SW480 (cell line): ENCODE measurements around the gene VGF.

Source experiments
- DNase-seq: peaks from one replicate; pipeline ENCODE4 v3.0.0-alpha.2; 2016; ENCODE audit warnings: low spot score

VGF gene

GRCh38 chr7:101185258-101185839 lies 20.0 kb upstream of the VGF start:
- DNase-seq = peak; percentile 85

- DNase-seq = no peak
Measured at GRCh38 chr7:101180130-101180755, 14.9 kb upstream of the VGF start, which contains the start of gene NAT16. TSS of gene NAT16 (minus strand) at chr7:101180293. CDS start at chr7:101174807, 5,486 bp downstream.

DNA sequence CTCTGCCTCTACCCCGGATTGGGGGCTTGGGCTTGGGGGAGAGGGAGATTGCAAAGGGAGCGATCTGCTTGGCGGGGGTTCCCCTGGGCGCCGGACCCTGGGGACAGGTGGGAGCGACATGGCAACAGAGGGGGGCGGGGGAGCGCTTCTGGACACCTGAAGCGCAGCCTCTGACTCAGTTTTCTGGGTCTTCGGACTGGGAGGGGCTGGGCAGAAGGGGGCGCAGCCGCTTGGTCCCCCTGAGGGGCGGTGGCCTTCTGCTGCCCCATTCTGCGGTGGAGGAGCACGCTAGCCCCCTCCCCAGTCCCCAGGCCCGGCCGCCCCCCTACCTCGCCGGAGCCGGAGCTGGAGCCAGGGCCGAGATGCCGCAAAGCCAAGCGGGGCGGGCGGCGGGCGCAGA lies 14.3 kb upstream of the VGF start:
- no peak for DNase-seq

- DNase-seq = no peak
Measured at GRCh38 chr7:101179117-101179516, 13.7 kb upstream of the VGF start.

GRCh38 chr7:101177644-101178043 lies 12.3 kb upstream of the VGF start:
- DNase-seq = no peak

DNA sequence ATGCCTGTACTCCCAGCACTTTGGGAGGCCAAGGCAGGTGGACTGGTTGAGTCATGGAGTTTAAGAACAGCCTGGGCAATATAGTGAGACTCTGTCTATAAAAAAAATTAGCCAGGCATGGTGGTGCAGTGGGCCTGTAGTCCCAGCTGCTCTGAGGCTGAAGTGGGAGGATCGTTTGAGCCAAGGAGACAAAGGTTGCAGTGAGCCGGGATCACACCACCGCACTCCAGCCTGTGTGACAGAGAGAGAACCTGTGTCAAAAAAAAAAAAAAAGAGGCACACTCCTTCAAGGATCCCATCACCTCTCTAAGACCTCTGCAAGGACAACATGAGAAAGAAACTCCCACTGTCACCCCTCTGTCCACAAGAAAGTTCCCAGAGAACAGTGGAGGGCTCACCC lies 10.3 kb upstream of the VGF start:
- no peak for DNase-seq

DNA sequence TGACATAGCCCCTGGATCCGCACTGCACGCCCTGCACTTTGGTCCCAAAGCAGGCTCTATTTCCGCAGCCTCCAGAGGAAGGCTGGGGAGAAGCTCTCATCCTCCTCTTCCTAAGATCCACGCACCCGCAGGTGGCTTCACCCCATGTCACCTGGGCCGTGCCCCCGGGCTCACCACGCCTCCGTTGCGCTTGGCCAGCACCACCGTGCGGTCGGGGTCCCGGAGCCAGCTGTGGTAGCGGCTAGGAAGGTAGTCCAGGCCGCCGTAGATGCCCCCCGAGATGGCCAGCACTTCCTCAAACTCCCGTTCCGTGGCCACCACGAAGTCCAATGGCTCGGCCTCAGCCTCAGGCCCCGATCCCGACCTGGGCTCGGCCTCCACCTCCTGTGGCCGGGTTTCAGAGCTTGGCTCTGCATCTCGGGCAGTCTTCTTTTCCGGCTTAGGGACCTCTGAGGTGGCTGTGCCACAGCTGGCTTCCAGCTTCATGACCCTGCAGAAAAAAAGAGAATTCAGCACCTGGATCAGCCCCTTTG lies 9.0 kb upstream of the VGF start:
- DNase-seq = no peak

- DNase-seq = peak; percentile 58
Measured at GRCh38 chr7:101173752-101174244, 8.4 kb upstream of the VGF start.

DNA sequence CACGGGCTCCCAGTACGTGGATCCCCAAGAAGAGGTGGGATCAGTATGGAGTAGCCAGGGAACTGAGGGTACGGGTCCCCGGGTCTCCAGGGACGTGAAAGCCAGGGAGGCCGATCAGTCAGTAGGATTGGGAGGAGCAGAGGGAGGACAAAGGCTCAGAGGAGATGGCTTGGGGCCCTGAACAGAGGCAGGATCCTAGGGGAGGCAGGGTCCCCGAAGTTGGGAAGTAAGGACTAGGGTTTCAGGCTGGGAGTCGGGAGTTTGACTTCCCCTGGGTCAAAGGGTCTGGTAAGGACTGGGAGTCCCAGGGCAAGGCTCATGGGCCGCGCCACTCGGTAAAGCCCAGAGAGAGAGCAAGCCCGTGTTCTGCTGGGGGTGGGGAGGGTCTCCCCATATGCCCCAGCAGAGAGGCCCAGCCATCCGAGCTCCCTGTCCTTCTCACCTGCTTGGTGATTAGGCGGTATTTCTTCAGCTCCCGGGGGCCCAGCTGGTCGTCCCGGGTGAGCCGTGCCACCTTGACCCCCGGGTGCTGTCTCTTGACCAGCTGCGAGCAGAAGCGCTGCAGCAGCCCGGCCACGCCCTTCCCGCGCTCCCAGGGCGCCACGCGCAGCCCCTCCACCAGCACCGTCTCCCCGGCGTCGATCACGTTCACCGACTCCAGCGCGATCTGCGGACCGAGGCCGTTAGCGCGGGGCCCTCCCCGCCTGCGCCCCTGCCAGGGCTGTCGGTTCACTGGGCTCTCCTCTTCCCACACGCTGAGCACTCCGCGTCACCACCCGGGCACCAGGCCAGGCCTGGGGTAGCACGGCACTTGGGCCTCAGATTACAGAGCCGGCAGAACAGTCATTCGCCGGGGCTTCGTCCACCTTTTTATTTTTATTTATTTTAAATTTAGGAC lies 7.7 kb upstream of the VGF start:
- DNase-seq = peak; percentile 80

GRCh38 chr7:101172005-101172853 lies 6.9 kb upstream of the VGF start:
- DNase-seq = peak; percentile 67

- no peak for DNase-seq
Measured at GRCh38 chr7:101171442-101171837, 6.1 kb upstream of the VGF start.

DNA sequence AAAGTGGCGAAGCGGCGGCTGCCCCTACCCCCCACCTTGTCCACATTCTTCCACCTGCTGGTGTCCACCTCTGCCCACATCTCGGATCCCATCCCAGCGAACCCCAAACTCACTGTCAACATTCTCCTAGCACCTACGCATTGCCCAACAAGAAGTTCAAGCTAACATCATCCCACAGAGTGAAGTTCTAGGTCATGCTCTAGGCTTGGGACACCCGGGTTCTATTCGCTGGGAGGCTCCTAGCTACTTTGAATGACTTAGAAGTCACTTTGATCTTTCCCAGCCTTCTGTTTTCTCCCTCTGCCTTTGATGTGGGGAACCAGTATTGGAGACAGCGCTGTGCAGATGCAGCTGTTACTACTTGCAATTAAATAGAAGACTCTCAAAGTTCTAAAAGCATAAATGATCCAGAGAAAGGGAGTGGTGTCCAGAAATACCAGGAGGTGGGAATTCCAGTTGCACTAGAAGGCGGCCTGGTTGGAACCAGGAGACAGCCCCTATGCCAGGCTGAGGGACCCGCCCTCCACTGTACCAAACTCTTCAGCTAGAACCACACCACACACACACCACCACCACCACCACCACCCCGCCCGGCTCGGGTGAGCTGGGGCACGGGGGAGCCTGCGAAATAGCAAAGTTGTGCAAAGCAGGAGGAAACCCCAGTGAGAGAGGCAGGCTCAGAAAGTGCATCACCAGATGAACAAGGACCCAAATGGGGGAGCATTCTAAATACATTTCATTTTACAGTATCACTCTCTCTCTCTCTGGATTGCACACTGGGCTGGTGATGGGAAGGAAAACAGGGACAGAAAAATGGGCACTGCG lies 5.5 kb upstream of the VGF start:
- peak; percentile 97 for DNase-seq

DNA sequence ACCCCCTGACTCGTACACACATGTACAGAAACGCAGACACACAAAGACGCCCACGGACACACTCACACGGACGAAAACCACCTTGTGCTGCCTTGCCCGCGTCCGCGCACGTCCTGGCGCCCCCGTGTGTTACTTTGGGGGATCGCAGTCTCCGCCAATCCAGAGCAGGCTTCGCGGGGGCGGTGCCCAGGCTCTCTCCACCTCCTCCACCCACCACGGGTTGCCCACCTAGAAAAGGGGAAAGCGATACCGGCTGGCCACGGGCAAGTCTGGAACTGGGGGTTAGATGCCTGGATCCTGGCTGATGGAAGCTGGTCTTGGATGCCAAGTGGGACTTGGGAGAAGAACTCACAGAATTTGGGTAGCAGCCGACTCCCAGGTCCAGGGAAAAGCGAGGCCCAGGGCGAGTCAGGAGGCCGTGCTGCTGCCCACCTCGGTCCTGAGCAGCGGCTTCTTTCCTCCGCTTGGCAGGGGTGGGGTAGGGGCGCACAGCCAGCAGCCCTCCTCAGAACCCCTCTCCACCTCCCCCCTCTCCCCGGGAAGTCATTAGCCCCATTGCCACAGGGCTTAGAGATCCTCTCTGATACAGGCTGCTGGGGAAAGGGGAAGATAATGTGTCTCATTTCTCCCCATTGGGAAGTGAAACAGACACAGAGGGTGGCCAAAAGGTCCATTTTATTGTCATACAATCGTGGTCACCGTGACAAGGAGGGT lies 4.6 kb upstream of the VGF start:
- DNase-seq = peak; percentile 78

DNA sequence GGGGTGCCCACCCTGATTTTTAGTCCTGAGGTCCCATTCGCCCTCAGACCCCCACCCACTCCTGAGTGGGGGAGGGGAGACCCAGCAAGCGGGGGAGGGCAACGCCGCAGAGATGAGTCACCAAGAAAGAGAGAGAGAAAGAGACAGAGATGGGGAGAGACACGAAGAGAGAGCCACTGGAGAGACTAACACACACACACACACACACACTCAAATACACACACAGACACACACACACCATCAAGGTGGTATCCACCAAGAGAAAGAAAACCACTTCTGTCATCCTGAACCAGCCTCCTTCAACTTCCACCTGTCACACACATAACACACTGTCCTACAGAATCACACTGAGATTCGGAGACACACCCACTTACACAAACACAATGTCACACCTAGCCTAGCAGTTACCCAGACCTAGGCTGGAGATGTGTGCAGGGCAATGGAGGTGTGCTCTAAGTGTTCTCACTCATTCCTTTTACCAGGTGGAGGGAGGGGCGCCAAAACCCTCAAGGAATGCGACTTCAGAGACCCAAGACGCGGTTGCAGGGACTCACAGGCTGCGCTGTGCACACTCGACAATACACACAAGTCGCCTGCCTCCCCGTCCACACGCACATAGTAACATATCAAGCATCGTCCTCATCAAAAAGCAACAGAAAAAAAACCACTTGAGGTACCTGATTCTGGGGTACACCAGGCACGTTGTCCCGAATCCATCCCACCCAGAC lies 3.9 kb upstream of the VGF start:
- DNase-seq = peak; percentile 60

DNA sequence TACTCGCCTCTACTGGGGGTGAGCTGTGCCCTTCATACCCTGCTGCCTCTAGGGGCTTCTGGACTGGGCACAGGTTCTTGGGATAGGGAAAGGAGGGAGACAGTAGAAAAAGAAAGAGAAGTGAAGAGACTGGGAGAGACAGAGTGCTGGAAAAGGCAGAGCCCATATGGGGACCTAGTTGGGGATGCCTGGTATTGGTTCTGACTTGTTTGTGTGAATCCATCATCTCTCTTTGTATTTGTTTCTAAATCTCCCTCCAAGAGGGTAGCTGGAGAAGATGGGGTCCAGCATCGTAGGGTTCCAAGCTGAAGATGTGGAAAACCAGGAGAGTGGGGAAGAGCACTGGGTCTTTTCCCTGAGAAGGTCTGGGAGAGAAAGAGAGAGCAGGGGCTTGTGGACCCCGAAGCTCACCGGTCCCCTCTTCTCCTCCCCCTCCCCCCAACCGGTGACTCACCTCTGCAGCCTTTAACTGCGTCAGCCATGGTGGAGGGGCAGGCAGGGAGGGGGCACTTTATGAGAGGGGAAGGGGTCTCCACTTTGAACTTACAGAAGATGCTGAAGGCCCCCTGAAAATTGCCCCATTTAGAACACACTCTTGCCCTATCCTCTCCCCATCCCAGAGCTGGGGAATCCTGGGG lies 3.2 kb upstream of the VGF start:
- peak; percentile 54 for DNase-seq

DNA sequence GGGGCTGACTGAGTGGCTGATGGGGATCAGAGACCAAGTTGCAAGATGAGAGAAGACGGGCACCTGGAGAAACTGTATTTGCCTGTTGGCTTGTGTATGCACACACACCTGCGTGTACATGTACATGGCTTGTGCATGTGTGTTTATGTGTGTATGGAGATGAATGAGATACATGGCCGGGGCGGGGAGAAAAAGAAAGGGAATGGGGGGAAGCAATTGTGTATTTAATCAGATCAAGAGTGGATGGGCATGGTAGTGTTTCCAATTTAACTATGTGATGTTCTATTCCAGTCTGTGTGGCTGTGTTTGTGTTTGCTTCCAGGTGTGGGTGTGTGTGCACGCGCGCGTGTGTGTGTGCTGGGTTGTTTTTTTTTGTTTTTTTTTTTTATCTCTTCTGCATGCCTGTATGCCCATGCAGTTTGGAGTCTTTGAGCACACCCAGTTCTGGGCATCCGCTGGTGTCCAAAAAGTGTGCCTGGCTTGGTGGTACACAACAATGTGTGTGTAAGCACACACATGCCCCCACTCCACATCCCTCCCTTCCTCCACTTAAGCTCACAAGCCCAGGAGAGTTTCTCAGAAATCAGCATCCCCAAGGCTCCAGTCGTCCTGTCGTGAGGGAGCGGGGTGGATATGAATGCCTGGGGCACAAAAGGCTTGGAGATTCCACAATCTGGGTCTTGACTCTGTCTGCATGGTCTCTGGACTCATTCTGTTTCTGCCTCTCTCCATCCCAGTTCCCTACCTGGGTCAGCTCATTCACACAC lies 2.5 kb upstream of the VGF start:
- DNase-seq = no peak

GRCh38 chr7:101166909-101167644 lies 1.7 kb upstream of the VGF start:
- no peak for DNase-seq

DNA sequence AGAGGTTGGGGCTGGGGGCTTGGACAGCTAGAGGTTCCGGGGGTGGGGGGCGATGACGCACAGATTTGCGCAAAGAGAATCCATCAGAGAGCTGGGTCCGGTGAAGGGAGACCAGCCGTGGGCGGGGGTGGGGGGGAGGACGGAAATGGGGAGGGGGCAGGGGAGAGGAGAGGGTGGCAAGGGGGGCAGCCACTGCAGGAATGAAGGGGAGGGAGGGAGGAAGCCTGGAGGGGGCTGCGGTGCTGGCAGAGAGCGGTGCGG lies 1.2 kb upstream of the VGF start:
- no peak for DNase-seq
